Cardiac fibroblast (primary cell): Measurements from ENCODE around the gene MIEN1.
"Not testable (repeated sequence)": the region's sequence is repeated elsewhere in the genome, so short reads cannot be mapped to it uniquely, and the experiment has no call there.

ENCODE experiments used
- DNase-seq, 2 donors: peaks; one replicate each; pipeline versions ENCODE4 v3.0.0 to v3.0.0-alpha.2; 2010; ENCODE audit warnings: low read depth in 2 of 2
- H3K4me3 ChIP-seq, 2 donors: replicated peaks in 1 of 2; 1 replicate in 1 of 2; 2 replicates in 1 of 2; pipeline ENCODE4 v1.5.1; 2011; ENCODE audit warnings: low read depth in 2 of 2, low read length in 2 of 2, mild to moderate bottlenecking in 2 of 2, moderate library complexity in 1 of 2
- CTCF ChIP-seq: IDR thresholded peaks from one replicate; pipeline ENCODE4 v1.5.1; 2011; ENCODE audit warnings: low read depth, mild to moderate bottlenecking, low read length, inconsistent platforms

MIEN1 gene

GRCh38 chr17:39727556-39727955 is 2.8 kb downstream of the MIEN1 start:
- no peak for DNase-seq
- no peak for TF ChIP-seq CTCF
- H3K4me3 ChIP-seq: no peak overlapping the region

GRCh38 chr17:39726617-39727016 is 3.7 kb downstream of the MIEN1 start:
- no peak for DNase-seq
- no peak overlapping the region for H3K4me3 ChIP-seq
- no peak for TF ChIP-seq CTCF

GRCh38 chr17:39725923-39726322 is 4.4 kb downstream of the MIEN1 start:
- not testable (repeated sequence) for DNase-seq, H3K4me3 ChIP-seq

GRCh38 chr17:39724731-39725130 is 5.6 kb downstream of the MIEN1 start:
- no peak for TF ChIP-seq CTCF
- H3K4me3 ChIP-seq: no peak overlapping the region
- no peak for DNase-seq

GRCh38 chr17:39722965-39723848 is 7.1 kb downstream of the MIEN1 start:
- no peak for DNase-seq
- no peak overlapping the region for H3K4me3 ChIP-seq
- TF ChIP-seq CTCF: no peak

- TF ChIP-seq CTCF: no peak
- DNase-seq: no peak
- H3K4me3 ChIP-seq: no peak overlapping the region
Observed at GRCh38 chr17:39722104-39722503, 8.2 kb downstream of the MIEN1 start.

- DNase-seq: no peak
- no peak for TF ChIP-seq CTCF
- no peak overlapping the region for H3K4me3 ChIP-seq
Observed at GRCh38 chr17:39719563-39720355, 10.6 kb downstream of the MIEN1 start.
